GM12873 (cell line): ENCODE results near the gene SIK3.

Source experiments
- CTCF ChIP-seq: IDR thresholded peaks from 2 replicates; pipeline ENCODE4 v1.5.1; 2012; ENCODE audit warnings: low read depth, mild to moderate bottlenecking, moderate library complexity, low read length, control low read depth; ENCODE audit not compliant: insufficient read depth; ENCODE audit errors: missing control alignments

The SIK3 gene

DNA sequence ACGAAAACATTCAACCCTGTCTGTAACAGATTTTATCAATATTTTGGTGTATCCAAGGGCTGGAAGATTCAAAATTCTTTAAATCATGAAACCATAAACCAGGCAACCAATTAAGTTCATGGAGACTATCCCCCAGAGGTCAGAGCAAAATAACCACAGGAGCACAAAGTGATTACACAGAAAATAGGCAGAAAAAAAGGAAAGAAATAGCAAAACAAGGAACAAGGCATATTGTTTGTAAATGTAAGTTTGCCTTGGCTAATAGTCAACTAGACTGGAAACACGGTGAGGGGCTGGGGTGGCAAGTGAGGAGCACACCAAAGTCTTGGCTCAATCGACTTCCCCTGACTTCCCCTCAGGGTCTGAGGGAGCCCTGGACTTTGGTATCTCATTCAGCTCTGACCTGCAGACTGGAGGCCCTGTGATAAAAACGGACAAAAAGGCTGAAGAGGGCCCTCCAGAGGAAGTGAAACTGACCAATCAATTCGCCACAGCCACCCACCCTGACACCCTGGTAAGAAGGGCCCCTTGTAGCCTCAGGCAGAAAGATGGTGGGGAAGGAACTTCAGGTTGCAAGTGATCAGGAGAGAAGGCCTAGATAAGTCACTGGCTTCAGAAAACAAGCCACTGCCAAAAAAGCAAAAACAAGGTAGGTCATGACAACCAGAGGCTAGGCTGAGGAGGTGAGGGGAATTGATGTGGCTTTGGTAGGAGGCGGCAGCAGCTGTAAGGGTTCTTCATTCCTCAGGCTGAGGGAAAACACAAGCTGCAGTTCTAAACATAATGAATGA is 1.8 kb downstream of the SIK3 start:
- TF ChIP-seq CTCF: no peak

DNA sequence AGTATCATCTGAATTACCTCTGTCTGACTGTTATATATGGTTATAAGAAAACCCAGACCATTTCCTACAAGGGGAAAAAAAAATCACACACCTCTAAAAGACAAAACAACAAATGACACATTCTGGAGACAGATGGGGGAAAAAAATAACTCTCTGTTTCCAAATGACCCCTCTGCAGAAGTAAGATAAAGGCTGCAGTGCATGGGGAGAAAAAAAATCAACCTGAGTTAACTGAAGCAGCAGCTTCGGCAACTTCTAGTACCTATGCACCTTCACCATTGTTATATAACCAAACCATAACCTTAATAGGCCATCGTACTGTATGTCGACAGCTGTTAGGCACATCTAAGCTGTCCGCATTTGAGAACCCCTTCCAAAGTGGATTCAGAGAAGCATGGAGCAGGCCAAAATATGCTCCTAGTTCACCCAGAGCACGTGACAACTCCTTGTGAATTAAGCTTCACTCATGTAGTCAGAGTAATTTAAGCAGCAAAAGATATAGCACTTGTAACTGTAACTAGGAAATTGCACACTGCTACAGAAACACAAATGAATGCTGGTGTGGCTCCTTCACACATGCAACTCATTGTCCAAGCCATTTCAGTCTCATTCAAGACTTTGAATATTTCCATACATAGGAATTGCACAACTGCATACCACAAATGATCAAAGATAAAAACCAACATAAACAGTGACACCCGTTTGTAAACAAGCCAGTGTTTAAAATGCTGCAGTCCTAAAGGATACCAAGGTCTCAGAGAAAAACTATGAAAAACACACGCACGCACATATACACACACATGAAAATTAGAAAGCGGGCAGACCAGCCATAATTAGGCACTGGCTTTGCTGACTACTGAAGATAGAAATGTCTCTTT is 2.7 kb downstream of the SIK3 start:
- no peak for TF ChIP-seq CTCF

DNA sequence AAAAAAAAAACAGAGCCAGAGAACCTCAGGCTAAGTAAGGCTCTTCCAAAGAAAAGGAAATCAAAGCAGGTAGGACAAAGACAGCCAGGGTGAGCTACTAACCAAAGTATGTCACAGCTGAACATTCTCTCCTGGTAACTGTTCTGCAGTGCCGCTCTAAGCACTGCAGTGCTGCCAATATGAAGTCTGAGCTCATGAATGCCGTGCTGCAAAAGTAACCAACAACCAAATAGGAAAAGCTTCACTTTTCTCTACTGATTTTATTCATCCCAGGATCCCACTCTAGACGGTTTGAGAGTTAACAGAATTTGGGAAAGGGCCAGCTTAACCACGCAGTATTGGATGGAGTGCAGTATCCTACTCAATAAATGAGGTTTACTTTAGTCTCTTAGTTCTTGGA is 3.5 kb downstream of the SIK3 start:
- TF ChIP-seq CTCF: no peak

- TF ChIP-seq CTCF: no peak
Measured at GRCh38 chr11:117092951-117093590, 5.2 kb downstream of the SIK3 start.

GRCh38 chr11:117091753-117092477 is 6.3 kb downstream of the SIK3 start:
- TF ChIP-seq CTCF: no peak

- no peak for TF ChIP-seq CTCF
Measured at GRCh38 chr11:117090111-117090706, 8.0 kb downstream of the SIK3 start.
